ENCODE results near the gene SLC28A3.

SLC28A3 gene

DNA sequence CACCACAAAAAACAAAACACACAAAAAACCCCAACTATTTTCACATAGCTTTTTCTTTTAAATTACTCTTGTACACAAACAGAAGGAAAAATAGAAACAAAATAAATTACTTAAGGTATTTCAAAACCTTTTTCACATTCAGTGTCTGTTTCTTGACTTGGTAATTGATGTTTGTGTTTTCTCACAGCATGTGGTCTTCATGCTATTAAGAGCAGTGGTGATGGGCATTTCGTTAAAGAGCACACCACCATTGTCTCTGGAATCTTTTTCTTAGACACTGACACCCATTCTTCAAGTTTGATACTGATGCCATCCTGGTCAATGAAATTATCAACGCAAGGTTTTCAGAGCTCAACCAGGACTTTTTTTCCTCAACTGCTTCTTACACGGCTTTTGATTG is 63.8 kb downstream of the SLC28A3 start:
- DNase-seq (ENCODE audit: low read depth in 2 of 2) = no peak
- H3K4me3 ChIP-seq (replicated peaks in 1 of 2; ENCODE audit: low read depth in 2 of 2, low read length in 2 of 2) = no peak overlapping the region
- TF ChIP-seq, protein P1, sequence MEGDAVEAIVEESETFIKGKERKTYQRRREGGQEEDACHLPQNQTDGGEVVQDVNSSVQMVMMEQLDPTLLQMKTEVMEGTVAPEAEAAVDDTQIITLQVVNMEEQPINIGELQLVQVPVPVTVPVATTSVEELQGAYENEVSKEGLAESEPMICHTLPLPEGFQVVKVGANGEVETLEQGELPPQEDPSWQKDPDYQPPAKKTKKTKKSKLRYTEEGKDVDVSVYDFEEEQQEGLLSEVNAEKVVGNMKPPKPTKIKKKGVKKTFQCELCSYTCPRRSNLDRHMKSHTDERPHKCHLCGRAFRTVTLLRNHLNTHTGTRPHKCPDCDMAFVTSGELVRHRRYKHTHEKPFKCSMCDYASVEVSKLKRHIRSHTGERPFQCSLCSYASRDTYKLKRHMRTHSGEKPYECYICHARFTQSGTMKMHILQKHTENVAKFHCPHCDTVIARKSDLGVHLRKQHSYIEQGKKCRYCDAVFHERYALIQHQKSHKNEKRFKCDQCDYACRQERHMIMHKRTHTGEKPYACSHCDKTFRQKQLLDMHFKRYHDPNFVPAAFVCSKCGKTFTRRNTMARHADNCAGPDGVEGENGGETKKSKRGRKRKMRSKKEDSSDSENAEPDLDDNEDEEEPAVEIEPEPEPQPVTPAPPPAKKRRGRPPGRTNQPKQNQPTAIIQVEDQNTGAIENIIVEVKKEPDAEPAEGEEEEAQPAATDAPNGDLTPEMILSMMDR (IDR thresholded peaks at IDR 0.05; ENCODE audit: low read depth, low read length) = no peak

DNA sequence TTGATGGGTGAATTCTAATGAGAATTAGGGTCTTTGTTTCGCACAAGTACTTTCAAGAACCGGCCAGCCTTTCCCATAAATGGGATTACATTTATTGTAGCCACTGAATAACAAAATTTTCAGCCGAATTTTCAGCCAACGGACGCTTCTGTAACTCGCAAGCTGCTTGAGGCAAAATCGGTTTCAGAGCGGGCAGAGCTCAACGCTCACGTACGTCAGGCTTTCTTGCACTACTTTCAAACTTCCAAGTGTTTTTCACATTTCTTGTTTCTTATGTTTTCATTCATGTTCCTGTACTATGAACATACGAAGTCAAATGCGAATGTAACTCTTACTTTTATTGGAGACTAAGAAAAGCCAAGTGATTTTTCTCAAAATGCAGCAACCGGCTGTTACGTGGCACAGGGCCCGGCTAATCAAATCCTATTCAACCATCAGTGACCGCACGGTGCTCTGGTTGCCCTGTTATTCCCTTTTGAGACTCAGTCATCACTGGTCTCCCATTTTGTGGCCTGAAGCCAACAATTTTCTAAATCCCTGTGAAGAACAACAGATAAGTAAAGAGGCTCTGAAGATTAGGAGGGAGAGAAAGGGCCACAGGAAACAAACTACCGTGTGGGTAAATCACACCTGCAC is 68.5 kb downstream of the SLC28A3 start:
- peak overlapping the region; percentile 27 to 40 for H3K4me3 ChIP-seq (replicated peaks in 1 of 2; ENCODE audit: low read depth in 2 of 2, low read length in 2 of 2)
- peak; percentile 27 to 31 for DNase-seq (ENCODE audit: low read depth in 2 of 2)
- TF ChIP-seq, protein P1 (IDR thresholded peaks at IDR 0.05; ENCODE audit: low read depth, low read length) = no peak

DNA sequence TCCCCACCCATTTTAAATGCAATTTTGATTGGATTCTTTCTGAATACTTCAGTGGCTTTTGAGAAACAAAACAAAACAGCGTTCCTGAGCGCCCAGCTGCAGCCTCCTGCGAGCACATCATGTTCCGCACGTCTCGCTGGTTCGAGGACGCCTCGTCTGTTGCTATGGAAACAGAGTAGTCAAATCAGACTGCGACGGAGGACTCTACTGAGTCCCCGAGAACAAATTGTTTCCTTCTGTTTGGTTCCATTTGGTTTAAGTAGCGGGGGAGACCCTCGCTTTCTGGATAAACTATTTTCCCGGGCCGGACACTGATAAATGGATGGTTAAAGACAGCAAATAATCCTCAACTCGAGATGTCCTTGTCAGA is 69.0 kb downstream of the SLC28A3 start:
- DNase-seq (ENCODE audit: low read depth in 2 of 2) = peak; percentile 79 to 84
- TF ChIP-seq, protein P1 (IDR thresholded peaks at IDR 0.05; ENCODE audit: low read depth, low read length) = no peak
- H3K4me3 ChIP-seq (replicated peaks in 1 of 2; ENCODE audit: low read depth in 2 of 2, low read length in 2 of 2) = peak overlapping the region; percentile 27 to 40

DNA sequence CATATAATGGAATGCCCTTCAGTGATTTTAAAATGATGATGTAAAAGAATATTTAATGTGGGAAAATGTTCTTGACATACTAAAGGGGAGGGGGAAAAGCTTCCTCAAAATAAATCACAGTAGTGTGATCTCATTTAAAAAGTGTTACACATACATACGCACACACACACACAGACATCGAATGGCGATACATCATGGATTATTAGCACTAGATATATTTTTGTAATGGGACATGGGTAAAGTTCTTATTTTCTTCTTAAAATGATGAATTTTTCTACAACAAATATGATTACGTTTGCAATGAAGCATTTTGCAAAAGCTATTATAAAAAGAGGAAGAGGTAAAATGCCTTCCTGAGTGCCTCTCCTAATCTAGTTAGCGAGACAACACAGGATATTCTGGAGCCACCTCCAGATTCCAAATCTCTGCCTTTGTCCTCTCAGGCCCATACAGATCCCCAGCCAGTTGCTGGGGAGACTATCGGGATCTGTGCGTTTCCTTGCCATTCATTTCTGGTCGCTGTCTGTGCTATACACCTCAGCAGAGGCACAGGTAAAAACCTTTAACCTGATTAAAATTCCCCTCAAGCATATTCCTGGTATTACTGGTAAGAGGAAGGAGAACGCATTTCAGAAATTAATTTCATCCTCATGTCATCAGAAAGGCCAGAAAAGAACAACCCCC is 69.6 kb downstream of the SLC28A3 start:
- TF ChIP-seq, protein P1 (IDR thresholded peaks at IDR 0.05; ENCODE audit: low read depth, low read length) = no peak
- peak overlapping the region in 1 of 2 donors; percentile 40 for H3K4me3 ChIP-seq (replicated peaks in 1 of 2; ENCODE audit: low read depth in 2 of 2, low read length in 2 of 2)
- no peak for DNase-seq (ENCODE audit: low read depth in 2 of 2)

DNA sequence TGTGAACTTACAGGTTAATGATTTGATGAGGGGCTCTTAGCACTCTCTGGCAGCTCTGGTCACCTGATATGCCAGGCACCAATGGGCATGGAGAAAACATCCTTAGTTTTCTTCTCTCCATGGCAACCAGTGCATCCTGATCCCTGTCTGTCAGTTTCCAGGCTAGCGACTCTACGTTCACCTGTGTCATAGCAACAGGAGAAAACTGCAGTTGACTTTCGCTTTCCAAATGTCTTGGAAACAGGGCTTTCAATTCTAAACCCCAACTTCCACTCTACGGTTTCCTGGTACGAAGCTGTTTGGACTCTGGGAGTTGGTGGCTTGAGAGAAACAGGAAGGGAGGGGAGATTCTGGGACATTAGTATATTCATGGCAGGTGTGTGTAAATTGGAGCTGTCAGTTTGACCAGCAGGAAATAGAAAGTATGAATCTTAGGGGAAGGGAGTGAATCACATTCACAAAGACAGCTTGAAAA is 74.4 kb downstream of the SLC28A3 start:
- no peak overlapping the region for H3K4me3 ChIP-seq (replicated peaks in 1 of 2; ENCODE audit: low read depth in 2 of 2, low read length in 2 of 2)
- no peak for DNase-seq (ENCODE audit: low read depth in 2 of 2)
- TF ChIP-seq, protein P1 (IDR thresholded peaks at IDR 0.05; ENCODE audit: low read depth, low read length) = no peak

DNA sequence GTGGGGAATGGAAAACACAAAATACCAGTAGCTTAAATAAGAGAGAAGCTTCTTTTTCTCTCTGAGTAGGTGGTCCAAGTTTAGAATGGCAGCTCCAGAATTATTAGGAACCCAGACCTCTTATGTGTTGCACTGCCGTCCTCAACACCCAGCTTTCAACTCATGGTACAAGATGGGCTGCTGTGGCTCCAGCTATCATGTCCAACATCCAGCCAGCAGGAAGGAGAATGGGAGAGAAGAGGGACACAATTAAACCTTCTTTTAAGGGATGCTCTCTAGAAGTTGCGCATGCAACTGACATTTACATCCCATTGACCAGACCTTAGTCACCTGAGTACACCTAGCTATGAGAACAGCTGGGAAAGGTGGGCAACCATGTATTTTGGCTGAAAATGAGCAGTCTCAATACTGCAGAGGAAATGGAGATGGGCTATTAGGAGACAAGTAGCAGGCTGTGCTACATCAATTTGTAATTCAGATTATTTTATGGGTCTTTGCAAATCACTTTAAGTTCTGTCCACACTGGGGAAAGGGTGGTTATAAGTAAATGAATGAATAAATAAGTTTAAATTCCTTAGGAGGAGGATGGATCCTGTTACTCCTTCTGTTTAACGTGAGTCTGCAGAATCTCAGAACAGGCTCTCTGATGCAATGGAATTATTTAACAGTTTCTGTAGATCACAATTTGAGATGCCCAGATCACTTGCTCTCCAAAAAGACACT is 76.1 kb downstream of the SLC28A3 start:
- no peak overlapping the region for H3K4me3 ChIP-seq (replicated peaks in 1 of 2; ENCODE audit: low read depth in 2 of 2, low read length in 2 of 2)
- TF ChIP-seq, protein P1 (IDR thresholded peaks at IDR 0.05; ENCODE audit: low read depth, low read length) = no peak
- no peak for DNase-seq (ENCODE audit: low read depth in 2 of 2)

Data from cardiac fibroblast (primary cell).